HG02870 (cell line): Measurements from ENCODE around the gene SGIP1.

ENCODE experiments used
- ATAC-seq: cut with Tn5 transposase; IDR thresholded peaks from one replicate; pipeline ENCODE4 v1.9.1; 2021; ENCODE audit warnings: mild to moderate bottlenecking, moderate library complexity; ENCODE audit not compliant: unreplicated experiment

Gene SGIP1, protein sequence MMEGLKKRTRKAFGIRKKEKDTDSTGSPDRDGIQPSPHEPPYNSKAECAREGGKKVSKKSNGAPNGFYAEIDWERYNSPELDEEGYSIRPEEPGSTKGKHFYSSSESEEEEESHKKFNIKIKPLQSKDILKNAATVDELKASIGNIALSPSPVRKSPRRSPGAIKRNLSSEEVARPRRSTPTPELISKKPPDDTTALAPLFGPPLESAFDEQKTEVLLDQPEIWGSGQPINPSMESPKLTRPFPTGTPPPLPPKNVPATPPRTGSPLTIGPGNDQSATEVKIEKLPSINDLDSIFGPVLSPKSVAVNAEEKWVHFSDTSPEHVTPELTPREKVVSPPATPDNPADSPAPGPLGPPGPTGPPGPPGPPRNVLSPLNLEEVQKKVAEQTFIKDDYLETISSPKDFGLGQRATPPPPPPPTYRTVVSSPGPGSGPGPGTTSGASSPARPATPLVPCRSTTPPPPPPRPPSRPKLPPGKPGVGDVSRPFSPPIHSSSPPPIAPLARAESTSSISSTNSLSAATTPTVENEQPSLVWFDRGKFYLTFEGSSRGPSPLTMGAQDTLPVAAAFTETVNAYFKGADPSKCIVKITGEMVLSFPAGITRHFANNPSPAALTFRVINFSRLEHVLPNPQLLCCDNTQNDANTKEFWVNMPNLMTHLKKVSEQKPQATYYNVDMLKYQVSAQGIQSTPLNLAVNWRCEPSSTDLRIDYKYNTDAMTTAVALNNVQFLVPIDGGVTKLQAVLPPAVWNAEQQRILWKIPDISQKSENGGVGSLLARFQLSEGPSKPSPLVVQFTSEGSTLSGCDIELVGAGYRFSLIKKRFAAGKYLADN

DNA sequence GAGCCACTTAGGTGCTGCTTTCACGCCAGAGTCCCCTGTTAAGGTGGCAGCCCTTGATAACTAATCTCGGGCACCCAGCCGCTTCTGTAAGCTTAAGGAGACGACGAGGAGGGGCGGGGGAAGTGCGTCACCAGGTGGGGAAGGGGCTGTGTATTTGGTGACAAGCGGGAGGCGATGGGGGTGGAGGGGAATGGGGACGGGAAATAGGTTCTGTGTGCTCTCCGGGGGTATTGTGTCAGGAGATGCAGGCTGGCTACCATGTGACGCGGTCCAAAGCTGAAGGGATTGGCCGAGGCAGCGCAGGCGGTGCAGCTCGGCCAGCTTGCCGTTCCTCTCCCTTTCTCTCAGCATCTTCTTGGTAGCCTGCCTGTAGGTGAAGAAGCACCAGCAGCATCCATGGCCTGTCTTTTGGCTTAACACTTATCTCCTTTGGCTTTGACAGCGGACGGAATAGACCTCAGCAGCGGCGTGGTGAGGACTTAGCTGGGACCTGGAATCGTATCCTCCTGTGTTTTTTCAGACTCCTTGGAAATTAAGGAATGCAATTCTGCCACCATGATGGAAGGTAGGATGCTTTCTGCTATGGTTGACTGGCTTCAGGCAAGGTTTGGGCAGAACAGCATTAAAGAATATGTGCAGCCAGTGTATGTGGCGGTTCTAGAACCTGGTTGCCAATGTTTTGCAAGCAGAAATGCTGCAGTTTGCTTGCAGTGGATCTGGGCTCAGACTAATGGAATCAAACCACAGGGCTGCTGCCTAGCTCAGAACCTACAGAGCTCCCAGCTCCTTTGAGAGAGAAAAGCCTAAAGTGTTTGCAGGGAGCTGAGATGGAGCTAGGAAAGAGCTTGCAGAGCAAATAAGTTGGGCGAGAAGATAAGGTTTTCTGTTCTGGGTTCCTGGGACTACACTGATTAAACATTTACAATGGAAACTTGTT is at the start of gene SGIP1:
Gene SGIP1 (plus strand): TSS at position 350 of the 937 bp plus-strand sequence. CDS start 206 bp downstream, at position 556.
- ATAC-seq, result no peak

DNA sequence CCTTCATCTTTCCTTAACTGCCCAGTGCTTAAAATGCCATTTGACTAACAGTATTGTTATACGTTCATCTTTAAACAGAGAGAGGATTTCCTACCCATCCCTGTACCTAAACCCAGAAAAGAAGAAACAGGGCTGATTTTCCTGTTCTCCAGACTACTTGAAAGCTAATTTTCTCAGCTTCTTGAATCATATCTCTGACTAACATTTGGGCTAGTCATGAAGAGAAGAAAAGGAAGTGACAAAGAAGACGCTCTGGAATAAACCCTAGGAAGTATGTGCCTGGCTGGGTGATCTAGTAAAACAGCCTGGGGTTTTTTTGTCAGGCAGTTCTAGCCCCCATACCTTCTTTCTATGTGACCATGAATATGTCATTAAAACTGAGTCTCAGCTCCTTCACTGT is 44.8 kb upstream of the SGIP1 start:
- ATAC-seq, result no peak

DNA sequence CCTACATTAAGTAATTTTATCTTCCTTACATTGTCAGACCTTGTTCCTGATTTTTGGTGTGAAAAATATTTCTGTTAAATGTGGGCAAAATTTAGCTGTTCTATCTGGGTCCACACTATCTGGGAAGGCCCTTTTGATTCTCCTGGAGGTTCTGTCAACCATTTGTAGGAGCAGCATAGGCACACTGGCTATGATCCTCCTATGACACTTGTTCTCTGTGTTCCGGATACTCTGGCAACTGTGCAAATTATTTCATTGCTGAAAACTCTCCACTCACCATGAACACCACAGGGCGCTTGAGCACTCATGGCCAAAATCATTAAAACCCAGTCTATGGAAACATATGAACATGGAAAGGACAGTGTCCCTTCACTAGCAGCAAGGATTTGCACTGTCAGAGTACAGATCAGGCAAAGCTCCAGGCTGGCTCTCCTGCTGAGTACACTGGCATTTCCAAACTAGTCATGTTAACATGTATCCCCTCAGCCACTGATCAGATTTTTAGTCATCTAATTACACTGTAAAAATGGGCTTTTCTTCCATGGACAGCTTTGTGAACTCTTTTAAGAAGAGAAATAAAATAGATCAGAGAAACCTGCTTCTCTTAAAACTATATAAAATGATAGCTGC is 43.9 kb upstream of the SGIP1 start:
- ATAC-seq, result no peak

DNA sequence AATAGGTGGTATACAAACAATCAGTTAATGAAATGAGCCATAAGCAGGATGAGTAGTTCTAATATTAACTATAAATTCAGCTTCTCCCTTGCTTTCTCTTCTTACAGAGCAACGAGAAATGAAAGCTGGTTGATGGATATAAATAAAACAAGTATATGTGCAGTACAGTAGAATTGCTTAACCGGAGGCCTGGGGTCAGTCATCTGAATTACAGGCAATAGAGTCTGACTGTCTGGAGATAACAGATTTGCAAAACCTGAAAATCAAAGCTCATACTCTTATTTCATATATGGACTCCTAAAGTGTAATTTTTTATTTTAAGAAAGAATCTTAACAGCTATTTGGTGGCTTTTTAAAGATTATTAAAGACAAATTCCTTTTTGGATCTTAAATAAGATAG is 43.1 kb upstream of the SGIP1 start:
- ATAC-seq, result no peak

DNA sequence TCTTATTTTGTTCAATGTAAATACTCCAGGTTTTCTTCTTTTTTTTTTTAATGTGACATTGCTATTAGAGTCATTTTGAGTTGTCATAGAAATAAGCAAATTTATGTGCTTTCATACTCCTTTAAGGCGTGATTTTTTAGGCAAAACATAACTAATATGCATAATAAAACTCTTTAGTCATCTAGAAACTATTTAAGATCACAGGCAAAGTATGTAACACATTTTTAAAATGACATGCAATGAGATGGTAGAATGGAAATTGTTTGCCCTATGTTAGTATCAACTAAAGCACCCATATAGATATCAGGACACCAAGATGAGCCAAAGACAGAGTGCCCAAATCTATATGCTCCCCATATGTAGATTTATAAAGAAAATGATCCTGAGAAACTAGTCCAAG is 41.5 kb upstream of the SGIP1 start:
- ATAC-seq, result no peak

DNA sequence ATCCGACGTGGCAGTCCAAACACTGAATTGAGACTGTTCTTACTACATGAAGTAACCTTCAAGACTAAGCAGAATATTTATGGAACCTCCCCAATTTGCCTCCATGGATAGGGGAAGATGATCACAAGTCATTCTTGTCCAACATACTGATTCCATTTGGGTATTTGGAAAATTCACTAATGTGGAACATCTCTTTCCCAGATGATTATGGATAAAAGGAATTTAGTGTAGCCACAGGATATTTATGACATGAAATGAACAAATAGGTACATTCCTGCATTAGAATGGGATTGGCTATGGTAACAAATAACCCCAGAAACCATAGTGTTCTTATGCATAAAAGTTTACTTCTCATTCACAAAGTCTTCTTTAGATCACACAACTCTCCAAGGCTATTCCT is 40.2 kb upstream of the SGIP1 start:
- no peak for ATAC-seq

DNA sequence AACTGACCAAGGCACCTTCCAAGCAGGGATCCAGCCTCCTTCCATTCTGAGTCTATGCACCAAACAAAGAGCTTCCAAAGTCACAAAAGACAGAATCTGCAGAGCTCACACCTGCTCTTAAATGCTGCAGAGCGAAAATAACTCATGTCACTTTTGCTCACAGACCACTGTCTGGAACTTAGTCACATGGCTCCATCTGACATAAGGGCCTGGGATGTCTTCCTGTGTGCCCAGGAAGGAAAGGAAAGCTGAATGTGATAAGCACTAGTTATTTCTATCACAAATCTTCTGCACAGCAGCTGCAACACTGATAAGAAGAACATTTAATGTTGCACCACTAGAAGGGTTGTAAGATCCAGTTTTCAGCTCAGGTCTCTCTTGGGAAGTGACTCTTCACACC is 39.5 kb upstream of the SGIP1 start:
- ATAC-seq, result no peak

DNA sequence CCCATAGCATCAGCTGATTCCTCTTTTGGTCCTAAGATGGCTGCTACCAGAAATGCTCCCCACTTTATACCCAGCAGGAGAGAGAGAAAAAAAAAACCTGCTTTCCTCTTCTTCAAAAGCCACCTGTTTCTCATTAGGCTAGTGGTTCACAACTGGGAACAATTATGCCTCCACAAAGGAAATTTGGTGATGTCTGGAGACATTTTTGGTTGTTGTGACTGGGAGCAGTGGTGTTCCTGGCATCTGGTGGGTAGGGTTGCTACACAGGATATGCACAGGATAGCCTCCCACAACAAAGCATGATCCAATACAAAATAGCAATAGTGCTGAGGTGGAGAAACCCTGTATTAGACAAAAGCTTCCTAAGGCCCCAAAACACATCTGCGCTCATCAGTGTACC is 38.5 kb upstream of the SGIP1 start:
- no peak for ATAC-seq

DNA sequence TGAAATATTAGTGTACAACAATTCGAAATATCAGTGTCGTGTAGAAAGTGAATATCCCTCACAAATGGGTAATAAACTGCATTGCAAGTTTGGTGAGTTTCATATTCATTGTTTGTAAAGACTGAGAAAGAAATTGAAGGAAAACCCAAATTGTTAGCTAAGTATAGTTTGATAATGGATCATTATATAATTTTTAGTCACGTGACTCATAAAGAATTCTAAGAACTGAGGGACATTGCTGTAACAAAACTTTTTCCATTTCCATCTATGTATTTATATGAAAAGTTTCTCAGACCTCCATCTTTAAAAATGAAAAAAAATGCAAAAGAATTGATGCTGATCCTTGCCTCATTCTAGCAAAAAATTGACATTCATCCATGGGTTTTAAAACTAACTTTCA is 36.0 kb upstream of the SGIP1 start:
- ATAC-seq, result no peak

DNA sequence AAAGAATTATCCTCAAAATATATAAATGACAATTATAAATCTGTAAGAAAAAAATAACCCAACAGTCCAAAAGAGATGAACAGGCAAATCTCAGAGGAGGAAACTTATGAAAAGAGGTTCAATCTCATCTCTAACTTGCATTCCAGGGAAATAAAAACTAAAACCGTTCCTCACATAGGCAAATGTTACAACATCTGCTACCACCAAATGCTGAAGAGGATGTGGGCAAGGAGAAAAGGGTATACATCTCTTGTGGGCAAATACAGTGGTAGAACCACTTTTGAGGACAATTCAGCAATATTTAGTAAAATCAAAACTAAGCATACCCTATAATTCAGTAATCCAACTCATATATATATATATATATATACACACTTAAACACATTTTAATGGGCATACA is 33.7 kb upstream of the SGIP1 start:
- no peak for ATAC-seq

DNA sequence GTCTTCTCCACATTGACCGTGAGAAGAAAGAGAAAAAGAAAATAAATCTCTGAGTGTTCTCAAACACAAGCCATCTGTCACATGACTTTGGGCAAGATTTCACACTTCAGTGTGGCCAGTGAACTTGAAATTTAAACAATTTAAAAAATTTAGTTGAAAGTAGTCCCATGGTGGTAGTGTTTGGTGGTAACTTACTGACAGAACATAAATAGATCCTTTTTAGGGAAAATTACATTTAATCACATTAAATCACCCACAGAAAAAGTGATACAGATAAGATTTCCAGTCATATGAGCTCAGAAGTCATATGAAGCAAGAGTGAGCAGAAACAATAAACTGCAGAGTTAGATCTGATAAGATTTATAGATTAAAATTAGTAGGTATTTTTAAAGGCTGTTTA is 31.9 kb upstream of the SGIP1 start:
- no peak for ATAC-seq

DNA sequence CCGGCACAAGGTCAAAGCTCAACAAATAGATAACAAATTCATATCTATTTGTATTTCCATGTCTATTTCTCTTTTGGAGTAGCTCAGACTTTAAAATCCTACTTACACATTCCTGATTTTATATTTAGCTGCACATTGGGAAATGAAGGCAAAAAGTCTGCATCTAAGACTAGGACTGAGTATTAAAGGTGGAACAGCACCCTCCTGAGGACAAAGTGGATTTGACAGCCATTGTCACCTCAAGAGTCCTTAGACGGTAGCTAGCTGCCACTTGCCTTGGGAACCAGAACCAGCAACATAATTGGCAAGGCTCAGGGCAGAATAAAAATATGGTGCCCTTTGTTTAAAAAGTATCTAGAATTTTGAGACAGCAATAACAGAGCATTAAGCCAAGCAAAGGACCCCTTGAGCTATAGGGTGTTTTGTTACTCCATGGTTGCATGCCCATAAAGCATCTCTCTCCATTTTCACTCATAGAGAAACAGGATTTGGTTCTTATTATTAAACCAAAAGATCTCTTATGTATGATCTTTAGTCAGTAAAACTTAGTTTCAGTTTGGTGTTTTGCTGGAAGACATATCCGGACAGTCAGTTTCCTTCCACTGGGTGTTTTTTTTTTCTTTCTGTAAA is 30.0 kb upstream of the SGIP1 start:
- ATAC-seq, result peak; percentile 69

DNA sequence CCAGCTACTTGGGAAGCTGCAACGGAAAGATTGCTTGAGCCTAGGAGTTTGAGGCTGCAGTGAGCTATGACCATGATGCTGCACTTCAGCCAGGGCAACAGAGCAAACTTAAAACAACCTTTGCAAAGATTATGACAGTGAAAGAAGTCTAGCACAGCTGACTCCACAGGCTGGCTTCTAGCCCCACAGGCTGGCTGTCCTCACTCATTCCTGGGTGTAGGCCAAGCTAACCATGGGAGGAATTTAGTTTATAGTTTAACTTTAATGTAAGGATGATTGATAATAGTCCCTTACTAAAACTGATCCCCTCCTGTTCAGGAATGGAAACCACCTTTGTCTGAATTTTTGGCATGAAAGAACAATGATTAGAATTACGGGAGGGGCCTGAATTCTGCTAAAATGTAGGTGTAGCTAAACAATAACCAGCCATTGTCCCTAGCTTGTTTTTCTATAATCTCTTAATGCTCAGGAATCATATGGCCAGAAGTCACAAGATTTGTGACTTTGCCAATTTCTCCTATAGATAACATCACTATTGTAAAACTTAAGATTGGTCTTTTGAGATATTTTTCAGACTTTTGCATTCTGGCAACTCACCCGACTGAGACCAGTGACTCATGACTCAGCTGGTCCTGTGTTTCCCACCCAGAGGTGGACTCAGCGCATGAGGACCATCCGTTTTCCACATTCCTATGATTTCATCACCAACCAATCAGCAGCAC is 28.1 kb upstream of the SGIP1 start:
- no peak for ATAC-seq

DNA sequence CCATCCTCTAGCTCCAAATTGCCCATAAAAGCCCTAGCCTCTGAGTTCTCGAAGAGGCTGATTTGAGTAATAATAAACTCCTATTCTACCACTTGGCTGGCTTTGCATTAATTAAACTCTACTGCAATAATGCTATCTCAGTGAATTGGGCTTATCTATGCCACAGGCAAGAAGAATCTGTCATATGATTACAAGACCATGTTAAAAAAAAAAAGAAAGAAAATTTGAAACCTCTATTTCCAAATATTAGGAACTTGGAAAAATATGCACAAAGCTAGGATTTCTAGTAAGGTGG is 27.6 kb upstream of the SGIP1 start:
- no peak for ATAC-seq

DNA sequence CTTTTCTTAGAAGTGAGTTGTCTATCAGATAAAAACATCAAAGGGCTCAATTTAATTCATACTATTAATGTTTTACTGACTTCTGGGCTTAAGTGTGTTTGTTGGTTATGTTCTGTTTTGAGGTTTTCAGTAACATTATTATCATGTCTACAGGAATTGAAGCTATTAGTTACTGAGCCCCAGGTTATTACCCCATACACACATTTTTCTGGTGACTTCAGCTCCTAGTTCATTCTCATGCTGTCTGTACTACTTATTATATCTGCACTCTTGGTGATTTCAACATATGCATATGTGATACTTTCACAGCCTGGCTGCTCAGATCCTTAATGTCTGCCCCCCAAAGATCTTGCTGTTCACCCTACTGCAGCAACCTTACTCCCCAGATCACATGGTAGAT is 27.0 kb upstream of the SGIP1 start:
- ATAC-seq, result no peak

DNA sequence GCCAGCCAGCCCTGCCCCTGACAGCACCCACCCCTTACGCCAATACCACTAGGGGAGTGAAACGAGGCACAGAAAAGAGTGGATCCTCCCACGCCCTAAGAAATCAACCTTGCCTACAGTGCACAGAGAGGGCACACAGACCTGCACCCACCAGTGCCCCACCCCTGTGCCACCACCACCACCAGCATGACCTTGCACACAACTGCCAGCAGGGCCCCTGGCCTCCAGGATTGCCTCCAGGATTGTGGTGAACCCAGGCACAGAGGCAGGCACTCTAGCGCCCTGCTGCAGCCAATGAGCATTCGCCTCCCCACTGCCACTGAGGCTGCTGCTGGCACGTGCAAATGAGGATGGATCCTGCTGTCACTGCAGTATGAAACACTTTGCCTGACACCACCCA is 23.5 kb upstream of the SGIP1 start:
- ATAC-seq, result no peak

DNA sequence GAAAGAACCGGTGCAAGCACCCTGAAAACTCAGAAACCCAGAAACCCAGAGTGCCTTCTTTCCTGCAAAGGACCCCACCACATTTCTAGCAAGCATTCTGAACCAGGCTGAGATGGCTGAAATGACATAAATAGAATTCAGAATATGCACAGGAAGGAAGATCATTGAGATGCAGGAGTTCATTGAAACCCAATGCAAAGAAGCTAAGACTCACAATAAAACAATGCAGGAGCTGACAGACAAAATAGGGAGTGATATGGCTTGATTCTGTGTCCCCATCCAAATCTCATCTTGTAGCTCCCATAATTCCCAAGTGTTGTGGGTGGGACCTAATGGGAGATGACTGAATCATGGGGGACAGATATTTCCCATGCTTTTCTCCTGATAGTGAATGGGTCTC is 22.8 kb upstream of the SGIP1 start:
- ATAC-seq, result no peak

DNA sequence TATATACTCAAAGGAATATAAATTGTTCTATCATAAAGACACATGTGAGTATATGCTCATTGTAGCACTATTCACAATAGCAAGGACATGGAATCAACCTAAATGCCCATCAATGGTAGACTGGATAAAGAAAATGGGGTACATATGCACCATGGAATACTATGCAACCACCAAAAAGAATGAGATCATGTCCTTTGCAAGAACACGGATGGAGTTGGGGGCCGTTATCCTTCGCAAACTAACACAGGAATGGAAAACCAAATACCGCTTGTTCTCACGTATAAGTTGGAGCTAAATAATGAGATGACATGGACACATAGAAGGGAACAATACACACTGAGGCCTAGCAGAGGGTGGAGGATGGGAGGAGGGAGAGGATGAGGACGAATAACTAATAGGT is 16.0 kb upstream of the SGIP1 start:
- no peak for ATAC-seq

DNA sequence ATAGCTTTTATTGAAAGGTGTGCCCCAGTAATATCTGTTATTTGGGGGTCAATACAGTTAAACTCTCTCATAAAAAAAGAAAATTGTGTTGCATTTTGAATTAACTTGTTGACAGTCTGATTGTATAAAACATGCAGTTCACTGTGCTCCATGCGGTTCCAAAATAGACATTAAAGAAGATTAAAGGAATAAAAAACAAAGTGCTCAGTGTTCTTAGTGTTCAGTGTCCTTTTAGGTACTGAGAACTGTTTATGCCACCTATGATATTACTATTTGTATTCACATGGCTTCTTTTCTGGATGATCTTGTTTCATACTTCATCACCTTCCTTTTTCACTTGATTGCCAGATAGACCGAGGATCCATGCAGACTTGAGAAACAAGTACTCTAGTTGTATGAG is 15.3 kb upstream of the SGIP1 start:
- no peak for ATAC-seq

DNA sequence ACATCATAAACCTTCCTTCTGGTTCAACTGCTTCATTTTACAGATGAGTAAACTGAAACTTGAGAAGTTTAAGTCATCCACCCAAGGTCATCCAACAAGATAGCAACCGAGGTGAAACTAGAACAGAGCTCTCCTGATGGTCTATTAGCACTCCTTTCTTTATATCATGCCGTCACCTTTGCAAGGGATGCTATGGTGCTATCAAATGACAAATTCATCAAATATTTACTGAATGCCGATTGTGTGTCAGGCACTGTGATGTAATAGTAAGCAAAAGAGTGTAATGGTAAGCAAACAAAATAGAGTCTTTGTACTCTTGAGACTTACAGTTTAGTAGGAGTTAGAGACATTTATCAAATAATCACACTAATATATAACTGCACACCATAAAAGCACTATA is 14.0 kb upstream of the SGIP1 start:
- no peak for ATAC-seq
